ENCODE data around the gene CPS1.

CPS1 gene

DNA sequence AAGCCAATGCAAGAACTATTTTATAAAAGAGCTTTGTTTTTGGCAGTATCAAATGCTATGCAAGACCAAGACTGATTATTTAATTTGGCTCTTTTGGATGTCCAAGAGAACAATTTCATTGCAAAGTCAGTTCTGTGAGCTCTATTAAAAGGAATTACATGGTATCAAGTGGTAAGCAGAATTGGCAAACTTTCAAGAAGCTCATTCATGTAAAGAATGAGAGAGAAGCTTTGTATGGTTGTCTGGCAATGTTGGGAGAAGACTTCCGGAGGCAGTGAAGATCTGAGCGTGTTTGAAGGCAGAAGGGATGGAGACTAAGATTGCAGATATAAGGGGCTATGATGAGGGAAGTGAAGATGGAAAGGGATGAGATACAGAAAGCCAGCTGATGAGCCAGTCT, 49.6 kb downstream of the CPS1 start:
- DNase-seq (ENCODE audit: low spot score) = no peak

DNA sequence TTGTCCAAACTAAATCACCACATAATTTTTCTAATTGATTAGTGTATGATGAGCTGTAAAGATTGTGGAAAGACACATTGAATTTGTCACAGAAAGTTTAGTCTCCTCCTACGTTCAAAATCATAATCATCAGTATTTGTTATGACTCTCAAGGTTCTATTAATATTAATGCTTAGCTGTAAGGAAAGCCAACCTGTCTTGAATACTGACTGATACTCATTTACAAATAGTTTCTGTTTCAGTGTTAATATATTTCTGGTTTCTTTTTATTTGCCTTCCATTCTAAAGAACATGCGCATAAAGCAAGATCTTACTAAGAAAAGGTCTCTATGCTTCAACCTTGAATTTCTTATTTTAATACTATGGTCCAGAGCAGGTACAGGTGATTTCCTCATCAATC, 55.1 kb downstream of the CPS1 start:
- no peak for DNase-seq (ENCODE audit: low spot score)

DNA sequence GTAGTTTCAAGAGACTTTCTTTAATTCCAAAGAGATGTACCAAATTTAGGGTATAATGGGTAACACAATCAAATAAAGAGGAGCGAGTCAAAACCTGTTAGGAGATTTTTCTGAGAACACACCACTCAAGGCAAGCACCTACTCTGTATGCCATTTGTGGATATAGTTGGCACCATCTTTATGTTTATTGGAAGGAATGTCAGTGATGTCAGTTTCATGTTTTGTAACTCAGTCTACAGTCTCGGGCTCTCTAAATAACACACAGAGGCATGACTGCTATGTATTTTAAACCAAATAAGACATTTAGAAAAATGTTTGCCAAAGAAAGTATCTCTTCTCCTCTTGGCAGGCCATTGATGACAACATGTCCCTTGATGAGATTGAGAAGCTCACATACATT, 59.7 kb downstream of the CPS1 start:
- no peak for DNase-seq (ENCODE audit: low spot score)

DNA sequence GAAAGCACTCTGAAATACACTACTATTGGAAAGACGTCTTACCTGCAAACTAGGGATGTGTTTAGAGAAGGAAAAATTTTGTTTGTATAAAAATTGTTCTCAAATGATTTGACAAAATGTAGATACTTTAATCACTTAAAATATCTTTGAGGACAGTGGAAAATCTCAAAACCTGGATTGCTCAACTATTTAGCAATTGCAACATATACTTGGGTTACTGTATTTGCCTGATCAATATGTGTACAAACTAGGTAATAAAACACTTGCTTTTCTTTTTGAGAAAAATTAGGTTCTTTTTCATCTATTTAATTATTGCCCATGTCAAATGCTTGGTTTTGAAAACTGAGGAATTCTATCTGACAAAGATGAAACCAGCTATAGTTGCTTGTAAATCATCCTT, 60.9 kb downstream of the CPS1 start:
- no peak for DNase-seq (ENCODE audit: low spot score)

DNA sequence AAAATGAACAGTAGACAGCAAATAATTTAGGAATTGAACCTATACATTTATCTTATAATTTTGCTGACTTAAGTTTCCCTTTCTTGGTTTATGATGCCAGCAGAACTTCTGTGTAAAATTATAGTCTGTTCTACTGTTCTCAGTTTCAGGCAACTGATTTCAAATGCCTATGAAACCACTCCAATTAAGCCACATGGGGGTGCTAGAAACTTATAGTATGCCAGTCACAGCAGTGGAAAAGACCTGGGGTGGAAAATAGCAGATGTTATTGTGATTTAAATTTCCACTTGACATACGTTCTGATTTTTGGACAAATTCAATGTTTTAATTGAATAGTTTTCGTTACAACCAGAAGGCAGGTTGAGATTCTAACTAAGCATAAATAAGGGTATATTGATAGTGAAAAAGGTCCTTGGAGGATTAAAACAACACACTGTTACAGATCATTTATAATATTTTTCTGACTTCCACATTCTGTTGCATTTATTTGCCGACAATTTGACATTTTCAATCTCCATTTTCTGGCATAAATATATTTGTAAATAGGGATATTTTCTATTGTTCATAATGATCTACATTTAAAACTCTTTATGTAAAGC, 61.4 kb downstream of the CPS1 start:
- no peak for DNase-seq (ENCODE audit: low spot score)

DNA sequence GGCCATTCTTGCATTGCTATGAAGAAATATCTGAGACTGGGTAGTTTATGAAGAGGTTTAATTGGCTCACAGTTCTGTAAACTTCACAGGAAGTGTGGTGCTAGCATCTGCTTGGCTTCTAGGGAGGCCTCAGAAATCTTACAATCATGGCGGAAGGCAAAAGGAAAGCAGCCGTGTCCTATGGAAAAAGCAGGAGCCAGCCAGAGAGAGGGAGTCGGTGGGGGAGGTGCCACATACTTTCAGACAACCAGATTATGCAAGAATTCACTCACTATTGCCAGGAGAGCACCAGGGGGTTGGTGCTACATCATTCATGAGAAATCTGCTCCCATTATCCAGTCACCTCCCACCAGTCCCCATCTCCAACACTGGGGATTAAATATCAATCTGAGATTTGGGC, 64.1 kb downstream of the CPS1 start:
- DNase-seq (ENCODE audit: low spot score) = no peak

DNA sequence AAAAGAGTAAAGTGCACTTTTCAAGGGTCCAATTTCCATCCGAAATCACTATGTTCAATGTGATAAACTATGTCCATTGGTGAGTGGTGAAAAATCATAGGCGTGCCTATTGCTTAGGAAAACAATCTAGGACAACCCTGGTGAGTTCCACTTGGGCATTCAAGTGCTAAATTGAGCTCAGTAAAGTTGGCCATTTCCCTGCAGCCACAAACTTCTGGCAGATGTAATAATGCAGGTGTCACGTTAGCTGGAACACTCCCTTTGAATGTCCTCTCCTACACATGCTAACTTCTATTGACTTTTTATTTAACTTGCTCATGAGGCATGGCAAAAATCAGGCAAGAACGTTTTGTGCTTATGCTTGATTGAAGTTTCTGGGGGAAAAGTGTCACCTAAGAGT, 67.1 kb downstream of the CPS1 start:
- DNase-seq (ENCODE audit: low spot score) = no peak

GRCh38 chr2:210626849-210627248, 70.5 kb downstream of the CPS1 start:
- DNase-seq (ENCODE audit: low spot score) = no peak

- DNase-seq (ENCODE audit: low spot score) = no peak
Measured at GRCh38 chr2:210630873-210631560, 74.6 kb downstream of the CPS1 start.

GRCh38 chr2:210633699-210634098, 77.3 kb downstream of the CPS1 start:
- DNase-seq (ENCODE audit: low spot score) = no peak

DNA sequence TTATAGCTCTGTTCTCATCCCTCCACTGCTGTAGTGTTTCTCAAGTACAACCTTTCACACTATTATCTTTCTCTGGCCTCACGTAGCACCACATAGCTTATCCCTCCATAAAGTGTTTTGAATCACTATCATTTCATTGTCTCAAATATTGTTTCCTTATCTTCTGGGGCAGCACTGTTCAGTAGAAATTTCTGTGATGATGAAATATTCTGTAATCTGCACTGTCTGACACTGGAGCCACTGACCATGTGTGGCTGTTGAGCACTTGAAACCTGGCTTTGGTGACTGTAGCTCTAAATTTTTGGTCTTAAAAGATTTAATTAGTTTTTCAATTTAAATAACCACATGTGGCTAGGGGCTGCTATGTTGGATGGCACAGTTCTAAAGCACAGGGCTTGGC, 78.9 kb downstream of the CPS1 start:
- DNase-seq (ENCODE audit: low spot score) = no peak

GRCh38 chr2:210642333-210642732, 85.9 kb downstream of the CPS1 start:
- no peak for DNase-seq (ENCODE audit: low spot score)

DNA sequence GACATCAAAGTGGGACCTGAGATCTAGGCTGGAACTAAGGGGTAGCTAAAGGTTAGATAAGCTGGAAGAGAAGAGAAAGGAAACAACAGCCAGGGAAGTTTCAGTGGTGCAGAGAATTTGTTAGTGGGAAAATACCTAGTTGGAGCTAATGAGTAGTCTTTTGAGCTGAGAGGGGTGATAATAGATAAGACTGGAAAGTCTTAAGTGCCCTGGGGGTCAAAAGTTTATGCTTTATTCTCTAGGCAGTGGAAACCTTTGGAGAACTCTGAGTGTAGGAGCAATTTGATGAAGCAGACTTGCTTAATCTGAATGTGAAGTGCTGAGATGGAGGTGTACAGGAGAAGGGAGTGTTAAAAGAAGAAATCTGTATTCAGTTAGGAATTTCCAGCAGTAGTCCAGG, 90.8 kb downstream of the CPS1 start:
- DNase-seq (ENCODE audit: low spot score) = no peak

DNA sequence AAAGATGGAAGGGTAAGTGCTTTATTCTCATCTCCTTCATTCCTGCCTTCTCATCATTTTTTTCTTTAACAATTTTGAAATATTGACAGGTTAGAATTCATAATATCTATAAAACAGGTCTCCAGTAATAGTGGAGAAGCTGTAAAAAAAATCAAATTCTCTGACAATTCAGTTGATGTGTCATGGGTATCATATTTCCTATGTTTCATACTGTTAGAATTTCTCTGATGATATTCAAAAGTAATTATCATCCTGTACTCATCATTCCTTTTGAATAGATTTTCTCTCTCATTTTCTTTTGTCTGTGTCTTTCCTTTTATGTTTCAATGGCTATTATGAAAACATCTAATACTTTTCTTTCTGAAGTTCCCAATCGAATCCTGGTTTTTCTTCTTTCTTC, 97.7 kb downstream of the CPS1 start:
- no peak for DNase-seq (ENCODE audit: low spot score)

DNA sequence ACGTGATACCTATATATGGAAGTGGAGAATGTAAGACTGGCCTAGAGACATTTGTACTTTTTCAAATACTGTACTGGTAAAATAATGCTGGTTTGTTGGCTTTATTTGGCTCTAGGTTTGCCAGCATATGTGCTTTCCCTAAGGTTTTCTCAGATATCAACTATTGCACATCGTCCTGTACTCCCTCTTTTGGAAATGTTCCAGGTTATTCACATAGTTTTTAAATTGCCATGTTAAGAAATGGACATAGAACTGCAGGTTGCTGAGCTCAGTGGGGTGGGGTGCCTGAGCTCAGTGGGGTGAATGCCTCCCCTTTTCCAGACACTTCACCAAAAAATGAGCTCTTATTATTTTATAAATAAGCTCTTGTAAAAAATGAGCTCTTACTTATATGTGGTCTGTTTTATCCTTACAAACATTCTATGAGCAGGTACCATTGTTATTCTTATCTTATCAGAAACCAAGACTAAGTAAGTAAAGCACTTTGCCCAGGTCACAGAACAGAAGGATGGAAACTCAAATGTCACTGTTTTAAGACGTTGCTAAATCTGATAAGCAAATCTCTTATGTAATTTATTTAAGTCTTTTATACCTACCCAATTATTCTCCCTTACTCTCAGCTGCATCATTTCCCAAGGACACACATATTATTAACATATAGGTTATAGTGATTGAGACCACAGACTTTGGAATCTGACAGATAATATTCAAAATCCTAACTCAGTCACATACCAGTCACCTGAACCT, 99.0 kb downstream of the CPS1 start:
- no peak for DNase-seq (ENCODE audit: low spot score)

- no peak for DNase-seq (ENCODE audit: low spot score)
Measured at GRCh38 chr2:210657874-210658273, 101.5 kb downstream of the CPS1 start.

GRCh38 chr2:210660751-210661150, 104.4 kb downstream of the CPS1 start:
- no peak for DNase-seq (ENCODE audit: low spot score)

- no peak for DNase-seq (ENCODE audit: low spot score)
Measured at GRCh38 chr2:210662560-210662959, 106.2 kb downstream of the CPS1 start.

DNA sequence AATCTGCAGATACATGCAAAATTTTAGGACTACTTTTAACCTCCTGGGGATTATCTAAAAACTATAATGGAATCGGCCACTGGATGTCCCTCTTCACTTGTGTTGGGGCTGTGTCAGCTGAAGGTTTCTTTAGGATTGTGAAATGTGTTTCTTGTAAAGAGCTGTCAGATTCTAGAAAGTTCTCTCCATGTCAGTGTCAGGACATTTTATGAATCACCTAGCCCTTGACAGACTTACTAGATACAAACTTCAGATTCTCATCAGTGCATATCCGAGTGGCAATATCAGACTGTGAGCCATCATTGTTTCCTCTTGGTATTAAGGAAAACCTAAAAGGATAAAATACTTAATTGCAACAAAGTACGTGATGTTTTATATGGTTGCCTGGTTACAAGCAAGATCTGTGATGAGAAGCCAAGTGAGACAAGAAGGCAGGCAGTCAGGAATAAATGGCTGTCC, 107.3 kb downstream of the CPS1 start:
- DNase-seq (ENCODE audit: low spot score) = no peak

DNA sequence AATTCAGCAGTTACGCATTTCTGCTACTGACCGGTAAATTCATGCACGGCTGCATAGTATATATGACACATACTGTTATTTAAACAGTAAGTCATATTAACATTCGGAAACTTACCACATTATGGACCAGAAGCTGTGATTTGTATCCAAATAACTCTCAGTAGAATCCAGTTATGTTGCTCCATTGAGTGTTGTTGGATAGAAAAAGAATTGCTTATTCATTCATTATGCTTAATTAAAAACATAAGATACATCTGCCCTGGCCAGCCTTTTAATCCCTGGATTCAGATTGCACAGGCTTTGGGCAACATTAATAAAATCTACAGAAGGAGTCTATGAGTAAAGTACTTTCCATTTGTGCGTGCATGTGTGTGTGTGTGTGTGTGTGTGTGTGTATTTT, 111.3 kb downstream of the CPS1 start:
- DNase-seq (ENCODE audit: low spot score) = no peak

- DNase-seq (ENCODE audit: low spot score) = no peak
Measured at GRCh38 chr2:210671065-210671464, 114.7 kb downstream of the CPS1 start.

DNA sequence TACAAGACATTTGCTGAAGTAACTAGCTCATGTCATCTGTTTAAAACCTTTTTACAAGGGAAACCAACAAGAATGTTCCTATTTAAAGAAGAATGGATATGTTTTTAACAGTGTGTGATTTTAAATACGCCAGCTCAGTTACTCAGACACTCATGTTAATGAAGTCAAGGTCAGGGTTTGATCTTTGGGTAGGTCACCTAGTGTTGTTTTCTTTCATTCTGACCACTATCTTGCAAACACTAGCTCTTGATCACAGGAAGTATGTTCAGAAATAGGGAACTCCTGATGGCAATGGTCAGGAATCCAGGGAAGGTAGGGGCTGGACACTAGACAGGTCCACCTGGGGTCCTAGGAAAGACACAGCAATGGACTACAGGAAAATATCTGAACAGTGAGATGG, 116.7 kb downstream of the CPS1 start:
- DNase-seq (ENCODE audit: low spot score) = no peak

GRCh38 chr2:210676067-210676466, 119.7 kb downstream of the CPS1 start:
- no peak for DNase-seq (ENCODE audit: low spot score)
